Small intestine (tissue), 7 donors: Measurements from ENCODE around the gene CHN2. TPM values are rescaled to one million over a fixed set of nuclear protein-coding genes. Genes with fewer than 3 reads are reported as not detected.

Experiments
- DNase-seq, 2 donors: peaks; one replicate each; pipeline versions ENCODE4 v3.0.0 to v3.0.0-alpha.2; 2013
- FAIRE-seq: peaks from 2 replicates; lab custom pipeline; 2012; peaks lifted over from hg19 to GRCh38; lab: Jason Lieb, UNC
- H3K27ac ChIP-seq, 3 donors: one replicate each; pipeline ENCODE4 v1.5.1; 2013; ENCODE audit warnings: low read length in 2 of 3, mild to moderate bottlenecking in 2 of 3, control low read depth in 1 of 3, inconsistent platforms in 1 of 3, low read depth in 1 of 3, moderate library complexity in 1 of 3
- H3K27me3 ChIP-seq, 3 donors: one replicate each; pipeline ENCODE4 v1.6.1; 2013; ENCODE audit warnings: low read length in 3 of 3, inconsistent platforms in 1 of 3; ENCODE audit not compliant: control insufficient read depth in 3 of 3, insufficient read depth in 3 of 3
- H3K36me3 ChIP-seq, 3 donors: one replicate each; pipeline ENCODE4 v1.6.1; 2013; ENCODE audit warnings: low read length in 3 of 3, inconsistent platforms in 1 of 3, low read depth in 1 of 3, mild to moderate bottlenecking in 1 of 3, moderate library complexity in 1 of 3; ENCODE audit not compliant: control insufficient read depth in 3 of 3, insufficient read depth in 2 of 3
- H3K4me1 ChIP-seq, 3 donors: one replicate each; pipeline ENCODE4 v1.6.1; 2013; ENCODE audit warnings: low read length in 2 of 3, inconsistent platforms in 1 of 3, low read depth in 1 of 3, mild to moderate bottlenecking in 1 of 3, moderate library complexity in 1 of 3; ENCODE audit not compliant: control insufficient read depth in 3 of 3, insufficient read depth in 2 of 3
- H3K4me3 ChIP-seq, 3 donors: one replicate each; pipeline ENCODE4 v1.5.1; 2013; ENCODE audit warnings: low read length in 3 of 3, control low read depth in 1 of 3, inconsistent platforms in 1 of 3, low read depth in 1 of 3, mild to moderate bottlenecking in 1 of 3, moderate library complexity in 1 of 3
- H3K9me3 ChIP-seq, 2 donors: one replicate each; pipeline ENCODE4 v1.6.1; 2013; ENCODE audit warnings: low read depth in 1 of 2, low read length in 1 of 2; ENCODE audit not compliant: control insufficient read depth in 2 of 2, insufficient read depth in 1 of 2
- WGBS, 3 donors: extraction: QIAGEN DNeasy Blood & Tissue Kit; methylation state at CpG; one replicate each; pipeline ENCODE4 v1.1.7; 2013; 5-methylcytosine and 5-hydroxymethylcytosine counted together
- polyA plus RNA-seq, 4 donors: library from polyadenylated mRNA; stranded (reverse) in 3 of 4; unstranded in 1 of 4; fragments of 200-250 nt in 3 of 4; fragments of 120-200 nt in 1 of 4; gene quantifications; one replicate each; pipeline versions ENCODE4 v1.2.1 to v1.2.3, GENCODE V29; 2013
- donor health status: healthy with polysubstance abuse.
- donor health status: control.
- donor health status: control.
- donor health status: Bipolar disorder and iron deficiency.
- donor health status: healthy.

CHN2 gene
- polyA plus RNA-seq, 4 donors, result 22.3 to 124 (median 45.2) TPM

- 86 to 100% (median 100%) methylated on average over 1 of the region's 1 CpG for WGBS, 3 donors
- H3K4me1 ChIP-seq, result no peaks in the 10 kb centered on the region
- FAIRE-seq, result no peak
- H3K36me3 ChIP-seq, result peaks cover 0 to 7% (median 0%) of the 10 kb centered on the region in 3 donors
- no peaks in the 10 kb centered on the region for H3K9me3 ChIP-seq
- no peaks in the 10 kb centered on the region for H3K27me3 ChIP-seq
- no peak for DNase-seq
- no peak overlapping the region for H3K4me3 ChIP-seq
- H3K27ac ChIP-seq, result no peak overlapping the region
Observed at GRCh38 chr7:29391262-29391661, 196.7 kb downstream of the CHN2 start.

GRCh38 chr7:29394321-29394720 lies 199.7 kb downstream of the CHN2 start:
- peaks cover 0 to 20% (median 3%) of the 10 kb centered on the region in 3 donors for H3K36me3 ChIP-seq

GRCh38 chr7:29396563-29396962 lies 202.0 kb downstream of the CHN2 start:
- peaks cover 0 to 6% (median 0%) of the 10 kb centered on the region in 3 donors for H3K4me1 ChIP-seq
- no peak overlapping the region for H3K27ac ChIP-seq
- 90 to 94% (median 94%) methylated on average over 7 of the region's 7 CpGs for WGBS, 3 donors
- FAIRE-seq, result no peak
- no peak for DNase-seq
- no peaks in the 10 kb centered on the region for H3K9me3 ChIP-seq
- peaks cover 0 to 31% (median 3%) of the 10 kb centered on the region in 3 donors for H3K36me3 ChIP-seq
- H3K27me3 ChIP-seq, result no peaks in the 10 kb centered on the region
- no peak overlapping the region for H3K4me3 ChIP-seq

More at GRCh38 chr7:29394321-29394720, 199.7 kb downstream of the CHN2 start:
- Histone ChIP-seq H3K27ac (no peak overlapping the region), H3K9me3 (no peaks in the 10 kb centered on the region), H3K4me1 (no peaks in the 10 kb centered on the region), H3K4me3 (no peak overlapping the region), H3K27me3 (no peaks in the 10 kb centered on the region)
- 79 to 90% (median 86%) methylated on average over 7 of the region's 7 CpGs for WGBS, 3 donors
- DNase-seq, result no peak
- no peak for FAIRE-seq

- whole genome bisulfite sequencing, 3 donors, result 50 to 71% (median 70%) methylated on average over 2 of the region's 2 CpGs
- H3K27ac ChIP-seq, result no peak overlapping the region
- no peaks in the 10 kb centered on the region for H3K9me3 ChIP-seq
- no peak for FAIRE-seq
- no peak for DNase-seq
- no peaks in the 10 kb centered on the region for H3K27me3 ChIP-seq
- H3K36me3 ChIP-seq, result peaks cover 0 to 31% (median 3%) of the 10 kb centered on the region in 3 donors
- H3K4me1 ChIP-seq, result peaks cover 0 to 10% (median 0%) of the 10 kb centered on the region in 3 donors
- no peak overlapping the region for H3K4me3 ChIP-seq
Observed at GRCh38 chr7:29397398-29397797, 202.8 kb downstream of the CHN2 start.

- Histone ChIP-seq H3K36me3 (peaks cover 0 to 31% (median 3%) of the 10 kb centered on the region in 3 donors), H3K4me1 (peaks cover 0 to 11% (median 0%) of the 10 kb centered on the region in 3 donors), H3K9me3 (no peaks in the 10 kb centered on the region), H3K27ac (no peak overlapping the region), H3K4me3 (no peak overlapping the region), H3K27me3 (no peaks in the 10 kb centered on the region)
- FAIRE-seq (no peak), DNase-seq (no peak)
- 67 to 76% (median 76%) methylated on average over 4 of the region's 4 CpGs for WGBS, 3 donors
Observed at GRCh38 chr7:29398011-29398410, 203.4 kb downstream of the CHN2 start.

GRCh38 chr7:29400437-29400836 lies 205.9 kb downstream of the CHN2 start:
- Histone ChIP-seq H3K27me3 (no peaks in the 10 kb centered on the region), H3K4me1 (peaks cover 0 to 16% (median 0%) of the 10 kb centered on the region in 3 donors), H3K4me3 (no peak overlapping the region), H3K9me3 (no peaks in the 10 kb centered on the region), H3K27ac (peak overlapping the region in 1 of 3 donors; percentile 21), H3K36me3 (peaks cover 2 to 29% (median 3%) of the 10 kb centered on the region in 3 donors)
- no peak for DNase-seq
- 87 to 88% (median 87%) methylated on average over 9 of the region's 9 CpGs for WGBS, 3 donors
- no peak for FAIRE-seq

GRCh38 chr7:29401769-29402168 lies 207.2 kb downstream of the CHN2 start:
- Histone ChIP-seq H3K27ac (peak overlapping the region in 1 of 3 donors; percentile 30), H3K27me3 (no peaks in the 10 kb centered on the region), H3K36me3 (peaks cover 2 to 24% (median 3%) of the 10 kb centered on the region in 3 donors), H3K4me3 (no peak overlapping the region), H3K4me1 (peaks cover 0 to 27% (median 0%) of the 10 kb centered on the region in 3 donors), H3K9me3 (no peaks in the 10 kb centered on the region)
- no peak for FAIRE-seq
- DNase-seq, result no peak
- 87 to 94% (median 93%) methylated on average over 11 of the region's 11 CpGs for WGBS, 3 donors

- peaks cover 0 to 21% (median 0%) of the 10 kb centered on the region in 3 donors for H3K4me1 ChIP-seq
- H3K9me3 ChIP-seq, result no peaks in the 10 kb centered on the region
- peak overlapping the region in 1 of 3 donors; percentile 59 for H3K27ac ChIP-seq
- peaks cover 0 to 7% (median 2%) of the 10 kb centered on the region in 3 donors for H3K36me3 ChIP-seq
- DNase-seq (peak in 1 of 2 donors; percentile 61), FAIRE-seq (no peak)
- H3K4me3 ChIP-seq, result no peak overlapping the region
- 56 to 67% (median 62%) methylated on average over 5 of the region's 5 CpGs for WGBS, 3 donors
- H3K27me3 ChIP-seq, result no peaks in the 10 kb centered on the region
Observed at GRCh38 chr7:29405891-29406290, 211.3 kb downstream of the CHN2 start.

- Histone ChIP-seq H3K4me1 (peaks cover 0 to 21% (median 0%) of the 10 kb centered on the region in 3 donors), H3K27me3 (no peaks in the 10 kb centered on the region), H3K27ac (peak overlapping the region in 1 of 3 donors; percentile 59), H3K4me3 (no peak overlapping the region), H3K9me3 (no peaks in the 10 kb centered on the region), H3K36me3 (peaks cover 0 to 7% (median 2%) of the 10 kb centered on the region in 3 donors)
- 78 to 87% (median 84%) methylated on average over 6 of the region's 6 CpGs for WGBS, 3 donors
- FAIRE-seq (no peak), DNase-seq (no peak)
Observed at GRCh38 chr7:29406366-29406765, 211.8 kb downstream of the CHN2 start.
